ENCODE results near the gene PDGFB.

PDGFB gene

DNA sequence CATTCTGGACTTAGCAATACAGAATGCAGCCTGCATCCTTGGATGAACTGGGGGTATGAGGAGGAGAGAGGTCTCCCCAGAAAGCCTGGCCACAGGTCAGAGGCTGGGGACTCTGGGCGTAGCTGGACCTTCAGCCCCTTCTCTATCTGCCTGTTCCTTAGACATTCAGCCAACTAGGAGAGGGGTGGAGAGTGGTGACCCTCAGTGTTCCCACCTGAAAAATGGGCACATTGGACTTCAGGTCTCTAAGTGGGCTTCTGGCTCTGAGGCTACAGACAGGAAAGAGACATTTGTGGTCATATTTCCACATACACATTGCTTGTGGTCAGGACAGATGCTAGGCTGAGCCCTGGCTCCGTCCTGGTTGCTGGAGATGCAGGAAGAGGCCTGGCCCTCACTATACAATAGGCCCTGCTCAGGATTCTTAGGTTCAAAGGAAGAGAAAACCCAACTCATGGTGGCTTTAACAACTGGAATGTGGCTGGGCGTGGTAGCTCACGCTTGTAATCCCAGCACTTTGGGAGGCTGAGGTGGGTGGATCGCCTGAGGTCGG is 62.2 kb downstream of the PDGFB start:
- Histone ChIP-seq H3K36me3 (replicated peaks; ENCODE audit: low read depth, low read length) (no peaks in the 10 kb centered on the region), H3K27ac (ENCODE audit: low read length) (no peak overlapping the region), H4K20me1 (ENCODE audit: insufficient read depth, low read length) (no peaks in the 10 kb centered on the region), H2AFZ (ENCODE audit: low read depth, low read length) (no peak overlapping the region), H3K4me1 (ENCODE audit: low read length) (no peaks in the 10 kb centered on the region), H3K9me3 (ENCODE audit: insufficient read depth, low read length) (no peaks in the 10 kb centered on the region), H3K4me3 (ENCODE audit: low read length) (no peak overlapping the region), H3K27me3 (ENCODE audit: low read depth, low read length) (no peaks in the 10 kb centered on the region), H3K9ac (ENCODE audit: low read length) (no peak overlapping the region), H3K4me2 (ENCODE audit: low read length) (no peak overlapping the region), H3K79me2 (ENCODE audit: low read length) (no peaks in the 10 kb centered on the region)
- TF ChIP-seq, protein P1, sequence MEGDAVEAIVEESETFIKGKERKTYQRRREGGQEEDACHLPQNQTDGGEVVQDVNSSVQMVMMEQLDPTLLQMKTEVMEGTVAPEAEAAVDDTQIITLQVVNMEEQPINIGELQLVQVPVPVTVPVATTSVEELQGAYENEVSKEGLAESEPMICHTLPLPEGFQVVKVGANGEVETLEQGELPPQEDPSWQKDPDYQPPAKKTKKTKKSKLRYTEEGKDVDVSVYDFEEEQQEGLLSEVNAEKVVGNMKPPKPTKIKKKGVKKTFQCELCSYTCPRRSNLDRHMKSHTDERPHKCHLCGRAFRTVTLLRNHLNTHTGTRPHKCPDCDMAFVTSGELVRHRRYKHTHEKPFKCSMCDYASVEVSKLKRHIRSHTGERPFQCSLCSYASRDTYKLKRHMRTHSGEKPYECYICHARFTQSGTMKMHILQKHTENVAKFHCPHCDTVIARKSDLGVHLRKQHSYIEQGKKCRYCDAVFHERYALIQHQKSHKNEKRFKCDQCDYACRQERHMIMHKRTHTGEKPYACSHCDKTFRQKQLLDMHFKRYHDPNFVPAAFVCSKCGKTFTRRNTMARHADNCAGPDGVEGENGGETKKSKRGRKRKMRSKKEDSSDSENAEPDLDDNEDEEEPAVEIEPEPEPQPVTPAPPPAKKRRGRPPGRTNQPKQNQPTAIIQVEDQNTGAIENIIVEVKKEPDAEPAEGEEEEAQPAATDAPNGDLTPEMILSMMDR (IDR thresholded peaks at IDR 0.05; ENCODE audit: low read depth, low read length), result no peak
- TF ChIP-seq EZH2phosphoT487 (IDR thresholded peaks at IDR 0.05; ENCODE audit: low read depth), result no peak

DNA sequence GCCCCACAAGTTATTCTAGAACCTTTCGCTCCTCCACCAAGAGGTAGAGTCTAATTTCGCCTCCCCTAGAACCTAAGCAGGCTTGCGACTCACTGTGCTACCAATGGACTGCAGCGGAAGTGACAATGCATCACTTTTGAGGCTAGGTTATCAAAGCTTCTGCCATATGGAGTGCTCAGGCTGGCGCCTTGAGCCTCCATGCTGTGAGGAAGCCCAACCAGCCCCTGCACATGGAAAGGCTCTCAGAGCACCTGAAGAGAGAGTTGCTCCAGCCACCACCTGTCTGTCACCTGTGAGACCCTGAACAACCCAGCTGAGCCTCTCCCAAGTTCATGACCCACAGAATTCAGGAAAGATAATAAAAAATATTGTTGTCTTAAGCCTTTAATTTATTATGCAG is 63.0 kb downstream of the PDGFB start:
- H3K4me1 ChIP-seq (ENCODE audit: low read length), result no peaks in the 10 kb centered on the region
- no peak overlapping the region for H3K27ac ChIP-seq (ENCODE audit: low read length)
- no peak overlapping the region for H2AFZ ChIP-seq (ENCODE audit: low read depth, low read length)
- no peaks in the 10 kb centered on the region for H4K20me1 ChIP-seq (ENCODE audit: insufficient read depth, low read length)
- no peaks in the 10 kb centered on the region for H3K36me3 ChIP-seq (replicated peaks; ENCODE audit: low read depth, low read length)
- H3K9ac ChIP-seq (ENCODE audit: low read length), result no peak overlapping the region
- H3K4me2 ChIP-seq (ENCODE audit: low read length), result no peak overlapping the region
- H3K27me3 ChIP-seq (ENCODE audit: low read depth, low read length), result no peaks in the 10 kb centered on the region
- TF ChIP-seq, protein P1 (IDR thresholded peaks at IDR 0.05; ENCODE audit: low read depth, low read length), result no peak
- no peak for TF ChIP-seq EZH2phosphoT487 (IDR thresholded peaks at IDR 0.05; ENCODE audit: low read depth)
- no peak overlapping the region for H3K4me3 ChIP-seq (ENCODE audit: low read length)
- no peaks in the 10 kb centered on the region for H3K79me2 ChIP-seq (ENCODE audit: low read length)
- H3K9me3 ChIP-seq (ENCODE audit: insufficient read depth, low read length), result no peaks in the 10 kb centered on the region

DNA sequence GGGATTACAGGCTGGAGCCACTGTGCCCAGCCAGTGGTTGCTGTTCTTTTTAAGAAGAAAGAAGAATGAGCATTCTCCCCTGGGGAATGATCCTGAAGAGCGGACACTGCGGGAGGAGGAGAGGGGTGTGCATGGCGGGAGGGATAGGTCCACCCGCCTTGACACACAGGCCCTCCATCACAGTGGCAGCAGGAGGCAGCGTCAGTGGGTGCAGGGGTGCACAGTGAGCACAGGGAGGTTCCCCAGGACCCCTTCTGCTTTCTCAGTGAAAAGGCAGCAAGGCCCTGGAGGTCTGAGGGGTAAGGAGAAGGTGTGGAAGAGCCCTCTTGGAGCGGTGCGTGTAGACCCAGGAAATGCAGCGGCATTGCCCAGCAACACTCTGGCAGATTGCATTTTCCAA is 63.4 kb downstream of the PDGFB start:
- Histone ChIP-seq H3K27me3 (ENCODE audit: low read depth, low read length) (no peaks in the 10 kb centered on the region), H2AFZ (ENCODE audit: low read depth, low read length) (no peak overlapping the region), H3K4me1 (ENCODE audit: low read length) (no peaks in the 10 kb centered on the region), H4K20me1 (ENCODE audit: insufficient read depth, low read length) (no peaks in the 10 kb centered on the region), H3K27ac (ENCODE audit: low read length) (no peak overlapping the region), H3K9ac (ENCODE audit: low read length) (no peak overlapping the region), H3K79me2 (ENCODE audit: low read length) (no peaks in the 10 kb centered on the region), H3K36me3 (replicated peaks; ENCODE audit: low read depth, low read length) (no peaks in the 10 kb centered on the region), H3K9me3 (ENCODE audit: insufficient read depth, low read length) (no peaks in the 10 kb centered on the region), H3K4me2 (ENCODE audit: low read length) (no peak overlapping the region), H3K4me3 (ENCODE audit: low read length) (no peak overlapping the region)
- TF ChIP-seq, protein P1 (IDR thresholded peaks at IDR 0.05; ENCODE audit: low read depth, low read length), result no peak
- no peak for TF ChIP-seq EZH2phosphoT487 (IDR thresholded peaks at IDR 0.05; ENCODE audit: low read depth)

DNA sequence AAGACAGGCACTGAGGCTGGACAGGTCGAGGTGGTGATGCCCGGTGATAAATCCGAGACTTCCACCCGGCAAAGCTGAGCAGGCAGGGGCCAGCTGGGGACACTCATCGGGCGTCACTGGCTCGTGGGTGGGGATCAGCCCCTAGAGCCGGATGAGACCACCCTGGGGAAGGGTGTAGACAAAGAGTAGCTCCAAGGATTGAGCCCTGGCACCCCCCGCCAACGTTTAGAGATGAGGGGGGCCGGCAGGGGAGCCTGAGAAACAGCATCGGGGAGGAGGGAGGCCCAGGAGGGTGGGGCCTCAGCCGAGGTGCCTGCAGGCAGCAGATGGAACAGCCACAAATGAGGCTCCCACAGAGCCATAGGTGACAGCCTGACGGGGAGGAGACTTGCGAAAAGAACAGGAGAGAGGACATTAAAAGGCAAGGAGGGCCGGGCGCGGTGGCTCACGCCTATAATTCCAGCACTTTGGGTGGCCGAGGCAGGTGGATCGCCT is 64.9 kb downstream of the PDGFB start:
- TF ChIP-seq, protein P1 (IDR thresholded peaks at IDR 0.05; ENCODE audit: low read depth, low read length), result no peak
- no peak for TF ChIP-seq EZH2phosphoT487 (IDR thresholded peaks at IDR 0.05; ENCODE audit: low read depth)
- H3K9ac ChIP-seq (ENCODE audit: low read length), result no peak overlapping the region
- H3K4me3 ChIP-seq (ENCODE audit: low read length), result no peak overlapping the region
- no peaks in the 10 kb centered on the region for H3K4me1 ChIP-seq (ENCODE audit: low read length)
- no peak overlapping the region for H3K4me2 ChIP-seq (ENCODE audit: low read length)
- H4K20me1 ChIP-seq (ENCODE audit: insufficient read depth, low read length), result no peaks in the 10 kb centered on the region
- H3K27ac ChIP-seq (ENCODE audit: low read length), result no peak overlapping the region
- H2AFZ ChIP-seq (ENCODE audit: low read depth, low read length), result no peak overlapping the region
- H3K27me3 ChIP-seq (ENCODE audit: low read depth, low read length), result no peaks in the 10 kb centered on the region
- H3K79me2 ChIP-seq (ENCODE audit: low read length), result no peaks in the 10 kb centered on the region
- no peaks in the 10 kb centered on the region for H3K36me3 ChIP-seq (replicated peaks; ENCODE audit: low read depth, low read length)
- H3K9me3 ChIP-seq (ENCODE audit: insufficient read depth, low read length), result no peaks in the 10 kb centered on the region
